Measurements from ENCODE around the gene CHSY1.

- TF ChIP-seq EZH2 (IDR thresholded peaks at IDR 0.05; ENCODE audit: borderline replicate concordance, low read depth, low read length, poor library complexity, severe bottlenecking) (no peak), CTCF (conservative IDR thresholded peaks at IDR 0.05; ENCODE audit: low read depth, low read length) (no peak)
Observed at GRCh38 chr15:101200181-101200580, 51.7 kb downstream of the CHSY1 start.
